K562 treated with DMSO at 1 percent for 24 hours (cell line): Measurements from ENCODE around the gene PIGB. TPM values are rescaled to one million over a fixed set of nuclear protein-coding genes. Genes with fewer than 3 reads are reported as not detected.

Experiments
- total RNA-seq: library from RNA; unstranded; fragments of 300-600 nt; gene quantifications from 2 replicates; pipeline ENCODE4 v1.2.3, GENCODE V29; 2022; ENCODE audit warnings: low read depth; ENCODE audit not compliant: insufficient read depth

The PIGB gene
- total RNA-seq, result 4.6 and 4.7 TPM in 2 replicates

DNA sequence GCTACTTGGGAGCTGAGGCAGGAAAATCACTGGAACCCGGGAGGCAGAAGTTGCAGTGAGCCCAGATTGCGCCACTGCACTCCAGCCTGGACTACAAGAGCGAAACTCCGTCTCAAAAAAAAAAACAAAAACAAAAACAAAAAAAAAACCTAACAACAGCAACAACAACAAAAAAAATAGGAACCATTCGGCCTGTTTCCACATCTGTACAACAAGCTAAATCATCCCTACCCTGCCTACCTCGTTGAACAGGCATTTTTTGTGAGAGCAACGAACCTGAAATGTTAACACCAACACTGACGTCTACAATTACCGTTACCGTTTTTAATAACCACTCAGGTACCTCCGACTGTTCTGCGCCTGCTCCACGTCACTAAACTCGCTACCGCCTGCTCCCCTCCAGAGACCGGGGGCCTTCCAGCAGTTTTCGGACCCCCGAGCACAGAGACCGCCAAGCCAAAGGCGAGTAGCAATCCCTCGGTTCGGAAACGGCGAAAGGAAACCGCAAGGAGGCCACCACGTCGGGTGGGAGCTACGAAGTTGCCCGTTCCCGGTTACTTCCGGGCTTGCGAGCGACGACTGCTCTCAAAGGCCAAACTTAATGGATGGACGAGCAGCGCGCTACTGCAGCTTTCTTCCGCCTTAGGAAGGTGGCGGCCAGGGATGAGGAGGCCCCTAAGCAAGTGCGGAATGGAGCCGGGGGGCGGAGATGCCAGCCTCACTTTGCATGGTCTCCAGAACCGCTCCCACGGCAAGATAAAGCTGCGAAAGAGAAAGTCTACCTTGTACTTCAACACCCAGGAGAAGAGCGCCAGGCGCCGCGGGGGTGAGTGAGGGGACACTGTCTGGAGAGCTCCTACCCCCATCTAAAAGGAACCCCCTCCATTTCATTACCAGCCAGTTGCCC lies at the start of gene PIGB, which contains the start of gene PIGBOS1:
TSS of gene PIGB (plus strand) at position 635 of the 907 bp plus-strand sequence. CDS start at position 664, 29 bp downstream.
TSS of gene PIGBOS1 (minus strand) at position 536 of the 907 bp plus-strand sequence. CDS start 1,331 bp downstream, outside the sequence.

DNA sequence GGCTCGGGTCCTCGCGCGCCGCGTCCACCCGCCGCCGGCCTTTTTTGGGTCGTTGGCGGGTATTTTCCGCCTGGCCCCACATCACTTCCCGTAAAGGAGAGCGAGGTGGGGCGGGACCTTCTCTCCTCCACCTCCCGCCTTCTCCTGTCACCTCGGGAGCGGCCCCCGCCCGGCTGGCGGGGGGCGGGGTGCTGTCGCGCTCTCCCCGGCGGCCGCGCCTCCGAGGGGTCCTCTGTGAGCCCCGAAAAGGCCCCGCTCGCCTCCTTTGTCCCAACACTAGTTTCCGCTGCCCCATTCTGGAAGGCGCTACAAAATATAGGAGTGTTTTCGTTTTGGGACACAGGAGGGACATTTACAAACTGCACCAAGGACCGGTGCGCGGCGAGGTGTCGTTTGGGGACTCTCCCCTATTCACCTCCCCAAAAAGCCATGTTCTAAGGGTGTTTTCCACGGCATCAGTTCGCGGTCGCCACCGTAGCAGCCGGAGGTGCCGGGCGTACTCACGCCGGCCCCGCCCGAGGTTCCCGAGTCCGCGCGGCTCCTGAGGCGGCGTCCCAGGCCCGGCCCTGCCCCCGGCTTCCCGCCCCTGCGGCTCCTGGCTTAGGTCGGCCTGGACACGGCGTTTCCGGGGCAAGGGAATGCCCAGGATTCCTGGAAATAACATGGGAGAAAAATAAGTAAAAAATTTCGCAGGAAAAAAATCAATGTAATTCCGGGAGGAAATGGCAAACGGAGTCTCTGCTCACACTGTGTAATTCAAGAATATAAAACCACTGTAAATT lies 29.1 kb upstream of the PIGB start, which contains the start of gene RAB27A:
TSS of gene RAB27A (minus strand) at position 68 of the 782 bp plus-strand sequence. CDS start 54,879 bp downstream, outside the sequence.

Other genes starting within 250 kb of the PIGB start
- gene RSL24D1, start 122.3 kb upstream of the PIGB start, total RNA-seq, result 78.5 and 82.8 TPM in 2 replicates
- gene RAB27A, start 29.4 kb upstream of the PIGB start, total RNA-seq, result 38.3 and 39.7 TPM in 2 replicates
- gene PIGBOS1, start 99 bp upstream of the PIGB start, total RNA-seq, result 23.7 and 24.5 TPM in 2 replicates
- 57.2 and 67.2 TPM in 2 replicates for gene CCPG1, start 89.1 kb downstream of the PIGB start, total RNA-seq
- gene PIERCE2, start 89.3 kb downstream of the PIGB start, total RNA-seq, result 3.5 and 5.3 TPM in 2 replicates
- not detected in 2 replicates for gene DNAAF4, start 189.0 kb downstream of the PIGB start, total RNA-seq